Effector memory CD4-positive, alpha-beta T cell (primary cell): Measurements from ENCODE around the gene EEFSEC.

Source experiments
- DNase-seq, 3 donors: peaks; one replicate each; pipeline ENCODE4 v3.0.0-alpha.2; 2020
- H3K27ac ChIP-seq: 2 replicates; pipeline ENCODE4 v1.7.0; 2013; ENCODE audit warnings: mild to moderate bottlenecking, low read length, moderate library complexity; ENCODE audit not compliant: insufficient read depth, poor library complexity, severe bottlenecking
- H3K27me3 ChIP-seq: replicated peaks from 2 replicates; pipeline ENCODE4 v1.7.0; 2013; ENCODE audit warnings: mild to moderate bottlenecking, low read length; ENCODE audit not compliant: insufficient read depth, control insufficient read depth, poor library complexity, severe bottlenecking
- H3K36me3 ChIP-seq: 2 replicates; pipeline ENCODE4 v1.7.0; 2013; ENCODE audit warnings: mild to moderate bottlenecking, low read length, moderate library complexity; ENCODE audit not compliant: control insufficient read depth, insufficient read depth
- H3K4me1 ChIP-seq: 2 replicates; pipeline ENCODE4 v1.7.0; 2013; ENCODE audit warnings: low read length, mild to moderate bottlenecking; ENCODE audit not compliant: control insufficient read depth, insufficient read depth, poor library complexity, severe bottlenecking
- H3K4me3 ChIP-seq: 2 replicates; pipeline ENCODE4 v1.7.0; 2013; ENCODE audit warnings: low read length, low read depth, mild to moderate bottlenecking; ENCODE audit not compliant: insufficient read depth, poor library complexity, severe bottlenecking
- H3K9me3 ChIP-seq: 2 replicates; pipeline ENCODE4 v1.7.0; 2013; ENCODE audit warnings: mild to moderate bottlenecking, low read length, moderate library complexity; ENCODE audit not compliant: control insufficient read depth

Gene EEFSEC

GRCh38 chr3:128348075-128348474 lies 194.8 kb downstream of the EEFSEC start:
- no peaks in the 10 kb centered on the region for H3K27me3 ChIP-seq
- no peak for DNase-seq
- no peaks in the 10 kb centered on the region for H3K4me1 ChIP-seq
- no peak overlapping the region for H3K4me3 ChIP-seq
- no peak overlapping the region for H3K27ac ChIP-seq
- H3K9me3 ChIP-seq, result no peaks in the 10 kb centered on the region
- H3K36me3 ChIP-seq, result peaks cover 6% of the 10 kb centered on the region

GRCh38 chr3:128348805-128349531 lies 195.7 kb downstream of the EEFSEC start:
- no peaks in the 10 kb centered on the region for H3K4me1 ChIP-seq
- H3K9me3 ChIP-seq, result no peaks in the 10 kb centered on the region
- H3K27me3 ChIP-seq, result no peaks in the 10 kb centered on the region
- DNase-seq, result no peak
- H3K27ac ChIP-seq, result no peak overlapping the region
- H3K4me3 ChIP-seq, result no peak overlapping the region
- H3K36me3 ChIP-seq, result peaks cover 6% of the 10 kb centered on the region

- Histone ChIP-seq H3K9me3 (no peaks in the 10 kb centered on the region), H3K4me1 (no peaks in the 10 kb centered on the region), H3K27ac (no peak overlapping the region), H3K27me3 (no peaks in the 10 kb centered on the region), H3K36me3 (peaks cover 6% of the 10 kb centered on the region), H3K4me3 (no peak overlapping the region)
- DNase-seq, result no peak
These were observed 196.8 kb downstream of the EEFSEC start for GRCh38 chr3:128349963-128350599.

- H3K27ac ChIP-seq, result no peak overlapping the region
- H3K27me3 ChIP-seq, result no peaks in the 10 kb centered on the region
- H3K4me3 ChIP-seq, result no peak overlapping the region
- no peak for DNase-seq
- no peaks in the 10 kb centered on the region for H3K9me3 ChIP-seq
- peaks cover 6% of the 10 kb centered on the region for H3K36me3 ChIP-seq
- no peaks in the 10 kb centered on the region for H3K4me1 ChIP-seq
These were observed 198.3 kb downstream of the EEFSEC start for GRCh38 chr3:128351546-128351945.

GRCh38 chr3:128352326-128352725 lies 199.0 kb downstream of the EEFSEC start:
- DNase-seq, result no peak
- no peak overlapping the region for H3K27ac ChIP-seq
- no peaks in the 10 kb centered on the region for H3K27me3 ChIP-seq
- no peaks in the 10 kb centered on the region for H3K9me3 ChIP-seq
- H3K36me3 ChIP-seq, result peaks cover 6% of the 10 kb centered on the region
- no peaks in the 10 kb centered on the region for H3K4me1 ChIP-seq
- no peak overlapping the region for H3K4me3 ChIP-seq

GRCh38 chr3:128353361-128353965 lies 200.2 kb downstream of the EEFSEC start:
- Histone ChIP-seq H3K4me3 (no peak overlapping the region), H3K27ac (no peak overlapping the region), H3K4me1 (no peaks in the 10 kb centered on the region), H3K27me3 (no peaks in the 10 kb centered on the region), H3K36me3 (peaks cover 6% of the 10 kb centered on the region), H3K9me3 (no peaks in the 10 kb centered on the region)
- DNase-seq, result no peak

- no peak overlapping the region for H3K4me3 ChIP-seq
- no peaks in the 10 kb centered on the region for H3K9me3 ChIP-seq
- H3K27me3 ChIP-seq, result no peaks in the 10 kb centered on the region
- peaks cover 6% of the 10 kb centered on the region for H3K36me3 ChIP-seq
- H3K4me1 ChIP-seq, result no peaks in the 10 kb centered on the region
- H3K27ac ChIP-seq, result no peak overlapping the region
- no peak for DNase-seq
These were observed 200.9 kb downstream of the EEFSEC start for GRCh38 chr3:128353991-128354687.

- H3K36me3 ChIP-seq, result peaks cover 6% of the 10 kb centered on the region
- no peak overlapping the region for H3K27ac ChIP-seq
- no peaks in the 10 kb centered on the region for H3K4me1 ChIP-seq
- H3K9me3 ChIP-seq, result no peaks in the 10 kb centered on the region
- H3K4me3 ChIP-seq, result no peak overlapping the region
- no peaks in the 10 kb centered on the region for H3K27me3 ChIP-seq
- DNase-seq, result no peak
These were observed 201.7 kb downstream of the EEFSEC start for GRCh38 chr3:128354788-128355542.

- Histone ChIP-seq H3K36me3 (peaks cover 6% of the 10 kb centered on the region), H3K27me3 (no peaks in the 10 kb centered on the region)
These were observed 202.2 kb downstream of the EEFSEC start for GRCh38 chr3:128355543-128355919.

More at GRCh38 chr3:128355543-128355919, 202.2 kb downstream of the EEFSEC start:
- H3K9me3 ChIP-seq, result no peaks in the 10 kb centered on the region
- no peak for DNase-seq
- no peak overlapping the region for H3K4me3 ChIP-seq
- H3K27ac ChIP-seq, result no peak overlapping the region
- H3K4me1 ChIP-seq, result no peaks in the 10 kb centered on the region
